Body of pancreas (tissue), 4 donors: Measurements from ENCODE around the gene RSPH1. TPM values are rescaled to one million over a fixed set of nuclear protein-coding genes. Genes with fewer than 3 reads are reported as not detected.
A peak's percentile ranks its signal among the peaks of the same experiment; 100 is the strongest.

ENCODE experiments used
- ATAC-seq: fragments of 150-250 bp; one replicate; pipeline ENCODE4 v1.9.1; 2016
- DNase-seq, 4 donors: peaks; one replicate each; pipeline ENCODE4 v3.0.0-alpha.2; 2019
- H3K27ac ChIP-seq, 4 donors: fragments of 200-600 bp; sonication (generic); 1 replicate in 3 of 4; 2 replicates in 1 of 4; pipeline versions ENCODE4 v1.5.1 to v1.6.1; 2016 to 2019; ENCODE audit warnings: mild to moderate bottlenecking in 1 of 4, mixed read lengths in 1 of 4, moderate library complexity in 1 of 4
- H3K27me3 ChIP-seq, 2 donors: fragments of 200-600 bp; sonication (generic); one replicate each; pipeline ENCODE4 v1.6.0; 2016; ENCODE audit warnings: mild to moderate bottlenecking in 1 of 2
- H3K36me3 ChIP-seq, 2 donors: fragments of 200-600 bp; sonication (generic); replicated peaks in 1 of 2; 2 replicates each; pipeline ENCODE4 v1.5.1; 2016; ENCODE audit warnings: low read depth in 2 of 2; ENCODE audit not compliant: insufficient read depth in 1 of 2
- H3K4me1 ChIP-seq: fragments of 200-600 bp; sonication (generic); one replicate; pipeline ENCODE4 v1.6.0; 2016
- H3K4me3 ChIP-seq, 2 donors: fragments of 200-600 bp; sonication (generic); 1 replicate in 1 of 2; 2 replicates in 1 of 2; pipeline ENCODE4 v1.5.1; 2016 to 2019
- H3K9me3 ChIP-seq, 3 donors: fragments of 200-600 bp; sonication (generic); 1 replicate in 2 of 3; 2 replicates in 1 of 3; pipeline ENCODE4 v1.5.1; 2016
- POLR2A ChIP-seq, 3 donors: fragments of 450-650 bp; IDR thresholded peaks; one replicate each; pipeline ENCODE4 v1.6.1; 2016; ENCODE audit warnings: antibody characterized with exemption in 3 of 3, mild to moderate bottlenecking in 2 of 3
- WGBS, 2 donors: methylation state at CpG; one replicate each; pipeline ENCODE4 v1.1.5; 2017; 5-methylcytosine and 5-hydroxymethylcytosine counted together
- intact Hi-C: fragments of 100-400 bp; cut with DNase I; formaldehyde crosslinking; loops from one replicate; pipeline ENCODE4 v1.15.1; 2023
- total RNA-seq, 2 donors: library from RNA; depleted of rRNA; stranded (reverse); fragments of >200 nt; gene quantifications; one replicate each; pipeline ENCODE4 v1.1.0, GENCODE V29; 2016
- TF ChIP-seq, protein P1 (sequence below), 7 experiments: fragments of 450-650 bp in 4 of 7; fragments of 200-600 bp in 3 of 7; sonication (generic) in 3 of 7; IDR thresholded peaks; one replicate each; pipeline ENCODE4 v1.5.1; 2016 to 2019; ENCODE audit warnings: antibody characterized with exemption in 7 of 7

RSPH1 gene
- total RNA-seq, 2 donors from 2014 or later, result 1.6 to 2.3 TPM

DNA sequence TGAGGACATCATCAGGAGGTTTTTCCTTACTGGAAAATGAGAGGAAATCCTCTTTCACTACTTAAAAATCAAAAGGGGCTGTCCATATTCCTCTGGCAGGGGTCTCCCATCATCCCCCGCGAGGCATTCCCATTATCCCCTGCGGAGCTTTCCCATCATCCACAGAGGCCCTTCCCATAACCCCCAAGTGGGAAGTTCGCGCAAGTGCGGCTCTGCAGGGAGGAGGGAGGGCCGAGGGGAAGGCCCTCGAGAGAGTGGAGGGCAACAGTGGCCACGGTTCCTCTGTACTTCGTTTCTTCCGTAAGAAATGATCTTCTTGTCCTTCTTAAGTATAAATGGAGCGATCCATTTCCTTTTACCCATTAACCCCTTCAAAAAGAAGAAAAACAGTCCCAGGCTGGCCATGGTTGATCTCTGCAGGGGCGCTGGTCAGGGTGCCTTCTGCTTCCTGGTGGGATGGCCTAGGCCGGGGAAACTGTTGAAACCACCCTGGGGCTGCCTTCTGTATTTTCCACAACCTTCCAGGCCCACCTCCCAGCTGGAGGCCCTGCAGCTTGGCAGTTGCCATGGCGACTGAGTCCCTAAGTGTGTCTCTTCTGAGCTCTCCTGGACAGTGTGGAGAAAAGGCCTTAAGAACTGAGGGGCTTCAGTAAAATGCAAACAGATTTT lies 3.6 kb upstream of the RSPH1 start:
- TF ChIP-seq, protein P1, sequence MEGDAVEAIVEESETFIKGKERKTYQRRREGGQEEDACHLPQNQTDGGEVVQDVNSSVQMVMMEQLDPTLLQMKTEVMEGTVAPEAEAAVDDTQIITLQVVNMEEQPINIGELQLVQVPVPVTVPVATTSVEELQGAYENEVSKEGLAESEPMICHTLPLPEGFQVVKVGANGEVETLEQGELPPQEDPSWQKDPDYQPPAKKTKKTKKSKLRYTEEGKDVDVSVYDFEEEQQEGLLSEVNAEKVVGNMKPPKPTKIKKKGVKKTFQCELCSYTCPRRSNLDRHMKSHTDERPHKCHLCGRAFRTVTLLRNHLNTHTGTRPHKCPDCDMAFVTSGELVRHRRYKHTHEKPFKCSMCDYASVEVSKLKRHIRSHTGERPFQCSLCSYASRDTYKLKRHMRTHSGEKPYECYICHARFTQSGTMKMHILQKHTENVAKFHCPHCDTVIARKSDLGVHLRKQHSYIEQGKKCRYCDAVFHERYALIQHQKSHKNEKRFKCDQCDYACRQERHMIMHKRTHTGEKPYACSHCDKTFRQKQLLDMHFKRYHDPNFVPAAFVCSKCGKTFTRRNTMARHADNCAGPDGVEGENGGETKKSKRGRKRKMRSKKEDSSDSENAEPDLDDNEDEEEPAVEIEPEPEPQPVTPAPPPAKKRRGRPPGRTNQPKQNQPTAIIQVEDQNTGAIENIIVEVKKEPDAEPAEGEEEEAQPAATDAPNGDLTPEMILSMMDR (IDR thresholded peaks at IDR 0.05), result no peak
- TF ChIP-seq POLR2A (IDR thresholded peaks at IDR 0.05), result no peak
- DNase-seq (no peak), ATAC-seq (no peak)
- 79 to 89% methylated on average over 15 of the region's 15 CpGs for WGBS, 2 donors
- H3K4me1 ChIP-seq, result peaks cover 14% of the 10 kb centered on the region
- no peak overlapping the region for H3K4me3 ChIP-seq
- H3K27me3 ChIP-seq, result no peaks in the 10 kb centered on the region
- H3K36me3 ChIP-seq, result no peaks in the 10 kb centered on the region
- intact Hi-C loops, result no loop called here
- H3K9me3 ChIP-seq, result no peaks in the 10 kb centered on the region
- H3K27ac ChIP-seq, result no peak overlapping the region

DNA sequence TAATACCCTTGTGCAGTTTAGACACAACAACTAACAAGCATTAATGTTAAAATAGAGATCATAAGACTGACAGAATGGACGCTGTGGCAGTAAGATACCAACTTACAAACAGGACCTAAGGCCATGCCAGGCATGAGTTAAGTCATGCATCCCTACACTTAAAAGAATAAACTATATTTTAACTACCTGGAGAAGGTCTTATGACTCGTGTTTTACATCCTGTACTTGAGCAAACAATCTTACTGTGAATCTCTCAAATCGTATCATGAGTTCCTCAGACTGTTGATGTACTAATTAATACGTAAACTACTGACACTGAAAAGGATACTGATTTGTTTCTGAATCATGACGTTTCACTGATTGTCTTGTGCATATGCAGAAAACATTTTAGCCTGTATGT lies 2.0 kb upstream of the RSPH1 start:
- DNase-seq, result no peak
- no peak overlapping the region for H3K27ac ChIP-seq
- H3K36me3 ChIP-seq, result no peaks in the 10 kb centered on the region
- no peak overlapping the region for H3K4me3 ChIP-seq
- ATAC-seq, result no peak
- no peak for TF ChIP-seq POLR2A (IDR thresholded peaks at IDR 0.05)
- peaks cover 14% of the 10 kb centered on the region for H3K4me1 ChIP-seq
- no peaks in the 10 kb centered on the region for H3K27me3 ChIP-seq
- intact Hi-C loops, result no loop called here
- no peaks in the 10 kb centered on the region for H3K9me3 ChIP-seq
- 73 to 76% methylated on average over 5 of the region's 5 CpGs for WGBS, 2 donors

DNA sequence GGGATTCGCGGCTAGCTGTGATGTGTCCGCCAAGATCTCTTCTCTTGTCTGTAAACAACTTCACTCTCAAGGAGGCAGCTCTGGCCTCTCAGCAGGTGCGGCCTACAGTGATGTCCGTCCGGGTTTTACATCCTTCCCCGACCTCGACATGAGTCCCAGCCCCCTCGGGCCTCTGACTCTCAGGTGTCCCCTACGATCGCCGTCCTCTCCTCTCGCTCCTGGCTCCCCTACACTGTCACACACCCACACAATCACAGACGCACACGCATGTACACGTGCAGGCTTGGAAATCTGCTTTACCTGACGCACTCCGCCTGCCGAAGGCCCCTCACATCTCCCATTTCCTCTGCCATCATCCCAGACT lies 797 bp upstream of the RSPH1 start:
- Histone ChIP-seq H3K4me3 (peak overlapping the region in 1 of 2 donors; percentile 63), H3K27me3 (no peaks in the 10 kb centered on the region), H3K27ac (peak overlapping the region; percentile 68 to 91 (median 85)), H3K9me3 (no peaks in the 10 kb centered on the region), H3K36me3 (no peaks in the 10 kb centered on the region), H3K4me1 (peaks cover 14% of the 10 kb centered on the region)
- intact Hi-C loops, result no loop called here
- 11 to 14% methylated on average over 19 of the region's 19 CpGs for WGBS, 2 donors
- ATAC-seq (peak; percentile 1), DNase-seq (peak in 3 of 4 donors; percentile 33 to 49 (median 36))
- TF ChIP-seq POLR2A (IDR thresholded peaks at IDR 0.05), result no peak
- TF ChIP-seq, protein P1 (IDR thresholded peaks at IDR 0.05), result no peak

DNA sequence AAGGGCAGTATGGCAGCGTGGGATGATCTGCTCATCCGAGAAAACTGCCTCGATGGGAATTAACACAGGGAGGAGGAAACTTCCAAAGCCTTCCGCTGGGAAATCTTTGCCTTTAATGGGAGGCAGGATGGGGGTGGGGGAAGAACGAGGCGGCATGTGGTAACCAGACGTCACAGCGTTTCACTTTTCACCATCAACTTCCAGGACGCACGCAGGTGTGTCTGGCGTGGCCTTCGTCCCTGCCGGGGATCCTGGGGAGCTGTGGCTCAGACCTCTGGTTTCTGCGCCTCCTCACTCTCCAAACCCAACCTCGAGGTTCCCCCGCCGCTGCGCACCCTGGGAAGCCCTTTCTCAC lies 282 bp downstream of the RSPH1 start:
- no peak for TF ChIP-seq POLR2A (IDR thresholded peaks at IDR 0.05)
- TF ChIP-seq, protein P1 (IDR thresholded peaks at IDR 0.05), result peak in 2 of 7 experiments; percentile 17 to 28
- peak overlapping the region; percentile 22 to 91 (median 72) for H3K27ac ChIP-seq
- no peaks in the 10 kb centered on the region for H3K27me3 ChIP-seq
- H3K9me3 ChIP-seq, result no peaks in the 10 kb centered on the region
- WGBS, 2 donors, result 2% methylated on average over 14 to 18 of the region's 18 CpGs
- ATAC-seq, result no peak
- peak in 2 of 4 donors; percentile 50 to 53 for DNase-seq
- H3K4me1 ChIP-seq, result peaks cover 14% of the 10 kb centered on the region
- intact Hi-C loops, result no loop called here
- peak overlapping the region in 1 of 2 donors; percentile 4 for H3K4me3 ChIP-seq
- H3K36me3 ChIP-seq, result no peaks in the 10 kb centered on the region

DNA sequence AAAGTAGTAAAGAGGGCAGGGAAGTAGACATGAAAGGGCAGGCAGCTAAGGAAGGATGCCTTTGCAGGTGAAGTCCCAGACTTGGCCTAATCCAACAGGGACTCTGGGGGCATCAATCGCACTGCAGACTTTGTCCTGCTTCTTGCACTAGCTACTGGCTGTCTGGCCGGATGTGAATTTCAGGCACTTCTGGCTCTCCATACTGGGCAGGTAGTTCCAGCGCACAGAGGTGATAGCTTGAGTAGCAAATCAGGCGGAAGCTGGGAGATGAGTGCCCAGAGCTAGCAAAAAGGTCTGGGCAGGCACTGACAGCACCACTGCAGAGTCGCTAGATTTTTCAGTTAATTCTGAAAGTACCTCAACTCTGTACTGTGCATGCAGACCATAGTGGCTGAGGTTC lies 997 bp downstream of the RSPH1 start:
- peaks cover 14% of the 10 kb centered on the region for H3K4me1 ChIP-seq
- H3K36me3 ChIP-seq, result no peaks in the 10 kb centered on the region
- intact Hi-C loops, result no loop called here
- no peaks in the 10 kb centered on the region for H3K9me3 ChIP-seq
- no peaks in the 10 kb centered on the region for H3K27me3 ChIP-seq
- H3K27ac ChIP-seq, result peak overlapping the region in 1 of 4 donors; percentile 91
- no peak for DNase-seq
- TF ChIP-seq POLR2A (IDR thresholded peaks at IDR 0.05), result no peak
- TF ChIP-seq, protein P1 (IDR thresholded peaks at IDR 0.05), result no peak
- 92% methylated on average over 5 of the region's 5 CpGs for WGBS, 2 donors
- no peak overlapping the region for H3K4me3 ChIP-seq
- no peak for ATAC-seq
